Liver (tissue), 9 donors: ENCODE measurements around the gene RXFP2. TPM values are rescaled to one million over a fixed set of nuclear protein-coding genes. Genes with fewer than 3 reads are reported as not detected.

Source experiments
- DNase-seq: peaks from one replicate; pipeline ENCODE4 v3.0.0-alpha.2; 2017; ENCODE audit warnings: low spot score
- H3K27ac ChIP-seq, 2 donors: one replicate each; pipeline ENCODE4 v1.7.0; 2013; ENCODE audit warnings: inconsistent platforms in 2 of 2, low read length in 2 of 2, control low read depth in 1 of 2, low read depth in 1 of 2, mild to moderate bottlenecking in 1 of 2
- H3K27me3 ChIP-seq, 4 donors: one replicate each; pipeline versions ENCODE4 v1.6.1 to v1.7.0; 2013; ENCODE audit warnings: low read length in 3 of 4, inconsistent platforms in 1 of 4, mild to moderate bottlenecking in 1 of 4, moderate library complexity in 1 of 4; ENCODE audit not compliant: control insufficient read depth in 4 of 4, insufficient read depth in 4 of 4
- H3K36me3 ChIP-seq, 4 donors: one replicate each; pipeline versions ENCODE4 v1.6.1 to v1.7.0; 2013; ENCODE audit warnings: low read length in 3 of 4, mild to moderate bottlenecking in 3 of 4, low read depth in 1 of 4, moderate library complexity in 1 of 4; ENCODE audit not compliant: control insufficient read depth in 4 of 4, insufficient read depth in 3 of 4
- H3K4me1 ChIP-seq, 4 donors: one replicate each; pipeline versions ENCODE4 v1.6.1 to v1.7.0; 2013; ENCODE audit warnings: low read length in 3 of 4, mild to moderate bottlenecking in 3 of 4, moderate library complexity in 1 of 4; ENCODE audit not compliant: control insufficient read depth in 4 of 4, insufficient read depth in 4 of 4
- H3K4me3 ChIP-seq, 3 donors: one replicate each; pipeline versions ENCODE4 v1.6.1 to v1.7.0; 2013; ENCODE audit warnings: low read length in 3 of 3, control low read depth in 1 of 3, low read depth in 1 of 3, mild to moderate bottlenecking in 1 of 3
- H3K9ac ChIP-seq, 2 donors: one replicate each; pipeline ENCODE4 v1.7.0; 2013; ENCODE audit warnings: low read length in 2 of 2, mild to moderate bottlenecking in 2 of 2, moderate library complexity in 2 of 2, control low read depth in 1 of 2, low read depth in 1 of 2
- H3K9me3 ChIP-seq, 4 donors: one replicate each; pipeline versions ENCODE4 v1.6.1 to v1.7.0; 2013; ENCODE audit warnings: low read length in 3 of 4; ENCODE audit not compliant: control insufficient read depth in 4 of 4
- EGR1 ChIP-seq, 2 donors: IDR thresholded peaks; 2 replicates each; pipeline ENCODE4 v1.6.1; 2016 to 2018; ENCODE audit warnings: antibody characterized with exemption in 2 of 2, low read depth in 2 of 2
- FOXA1 ChIP-seq: IDR thresholded peaks from 2 replicates; pipeline ENCODE4 v1.6.1; 2016; ENCODE audit warnings: antibody characterized with exemption
- FOXA2 ChIP-seq: IDR thresholded peaks from 2 replicates; pipeline ENCODE4 v1.6.1; 2016; ENCODE audit warnings: antibody characterized with exemption
- GABPA ChIP-seq, 2 donors: IDR thresholded peaks in 1 of 2; conservative IDR thresholded peaks in 1 of 2; 2 replicates each; pipeline ENCODE4 v1.6.1; 2016; ENCODE audit warnings: antibody characterized with exemption in 2 of 2, mild to moderate bottlenecking in 1 of 2, moderate library complexity in 1 of 2
- HNF4A ChIP-seq, 2 donors: conservative IDR thresholded peaks; 2 replicates each; pipeline ENCODE4 v1.6.1; 2016; ENCODE audit warnings: antibody characterized with exemption in 2 of 2, mild to moderate bottlenecking in 2 of 2
- HNF4G ChIP-seq: IDR thresholded peaks from 2 replicates; pipeline ENCODE4 v1.6.1; 2016; ENCODE audit warnings: antibody characterized with exemption
- JUND ChIP-seq, 2 donors: IDR thresholded peaks; 2 replicates each; pipeline ENCODE4 v1.6.1; 2016; ENCODE audit warnings: antibody characterized with exemption in 2 of 2
- NR2F2 ChIP-seq: IDR thresholded peaks from 2 replicates; pipeline ENCODE4 v1.6.1; 2016; ENCODE audit warnings: antibody characterized with exemption
- RAD21 ChIP-seq, 2 donors: IDR thresholded peaks; 2 replicates each; pipeline ENCODE4 v1.6.1; 2016; ENCODE audit warnings: antibody characterized with exemption in 2 of 2, mild to moderate bottlenecking in 2 of 2
- RXRA ChIP-seq, 2 donors: IDR thresholded peaks; 2 replicates each; pipeline ENCODE4 v1.6.1; 2017 to 2018; ENCODE audit warnings: antibody characterized with exemption in 2 of 2, mild to moderate bottlenecking in 1 of 2
- SP1 ChIP-seq: IDR thresholded peaks from 2 replicates; pipeline ENCODE4 v1.6.1; 2018; ENCODE audit warnings: antibody characterized with exemption, mild to moderate bottlenecking
- TAF1 ChIP-seq: conservative IDR thresholded peaks from 2 replicates; pipeline ENCODE4 v1.6.1; 2016; ENCODE audit warnings: antibody characterized with exemption, mild to moderate bottlenecking
- YY1 ChIP-seq: IDR thresholded peaks from 2 replicates; pipeline ENCODE4 v1.6.1; 2016; ENCODE audit warnings: antibody characterized with exemption, mild to moderate bottlenecking
- WGBS: extraction: QIAGEN DNeasy Blood & Tissue Kit; methylation state at CpG from one replicate; pipeline ENCODE4 v1.1.7; 2013; 5-methylcytosine and 5-hydroxymethylcytosine counted together
- polyA plus RNA-seq, 2 donors: library from polyadenylated mRNA; stranded (reverse) in 1 of 2; unstranded in 1 of 2; fragments of 200-250 nt in 1 of 2; fragments of >200 nt in 1 of 2; fragmentation: Nextera tagmentation in 1 of 2; extraction: Ambion mirVana in 1 of 2; gene quantifications; one replicate each; pipeline versions ENCODE4 v1.2.1 to v1.2.3, GENCODE V29; 2013 to 2015
- total RNA-seq, 2 donors: library from RNA; depleted of rRNA; stranded (reverse); fragments of >200 nt; gene quantifications; one replicate each; pipeline ENCODE4 v1.2.3, GENCODE V29; 2014
- TF ChIP-seq, protein P1 (sequence below): IDR thresholded peaks from 2 replicates; pipeline ENCODE4 v1.6.1; 2016; ENCODE audit warnings: antibody characterized with exemption
- TF ChIP-seq, protein P2 (sequence below): IDR thresholded peaks from 2 replicates; pipeline ENCODE4 v1.6.1; 2016; ENCODE audit warnings: antibody characterized with exemption
- TF ChIP-seq, protein P3 (sequence below): fragments of 150-350 bp; IDR thresholded peaks from 2 replicates; pipeline ENCODE4 v1.5.1; 2017; ENCODE audit warnings: improper control_type of control experiment, low read depth, low read length; ENCODE audit not compliant: missing input control
- TF ChIP-seq, protein P4 (sequence below): IDR thresholded peaks from 2 replicates; pipeline ENCODE4 v1.6.1; 2016; ENCODE audit warnings: antibody characterized with exemption, mild to moderate bottlenecking
- donor health status: healthy.
- donor health status: healthy.
- donor health status: healthy.
- donor health status: healthy.
- donor health status: healthy.

Gene RXFP2
- total and polyA plus RNA-seq, 4 donors: not detected

DNA sequence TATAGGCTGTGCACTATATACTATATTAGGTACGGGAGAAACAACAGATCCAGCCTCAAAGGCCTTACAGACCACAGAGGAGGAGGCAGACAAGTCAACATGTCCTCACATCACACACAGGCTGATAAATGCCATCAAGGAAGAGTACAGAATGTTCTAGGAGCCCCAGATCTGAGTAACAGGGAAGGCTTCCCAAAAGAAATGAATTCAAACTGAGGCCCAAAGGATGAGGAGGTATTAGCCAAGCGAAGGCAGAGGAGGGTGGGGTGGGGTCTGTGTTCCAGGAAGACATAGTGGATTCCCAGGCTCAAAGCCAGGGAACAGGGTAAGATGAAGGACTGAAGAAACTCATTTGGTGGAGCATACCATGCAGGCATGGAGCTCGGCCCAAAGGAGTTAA lies 55.1 kb downstream of the RXFP2 start:
- Histone ChIP-seq H3K4me3 (no peak overlapping the region), H3K36me3 (no peaks in the 10 kb centered on the region), H3K27ac (no peak overlapping the region), H3K9ac (no peak overlapping the region), H3K4me1 (no peaks in the 10 kb centered on the region), H3K9me3 (no peaks in the 10 kb centered on the region), H3K27me3 (no peaks in the 10 kb centered on the region)
- 95% methylated on average over 3 of the region's 3 CpGs for WGBS
- no peak for TF ChIP-seq TAF1
- TF ChIP-seq GABPA (IDR thresholded peaks at IDR 0.05 in 1 of 2, conservative IDR thresholded peaks at IDR 0.05 in 1 of 2): no peak
- TF ChIP-seq YY1: no peak
- TF ChIP-seq, protein P1, sequence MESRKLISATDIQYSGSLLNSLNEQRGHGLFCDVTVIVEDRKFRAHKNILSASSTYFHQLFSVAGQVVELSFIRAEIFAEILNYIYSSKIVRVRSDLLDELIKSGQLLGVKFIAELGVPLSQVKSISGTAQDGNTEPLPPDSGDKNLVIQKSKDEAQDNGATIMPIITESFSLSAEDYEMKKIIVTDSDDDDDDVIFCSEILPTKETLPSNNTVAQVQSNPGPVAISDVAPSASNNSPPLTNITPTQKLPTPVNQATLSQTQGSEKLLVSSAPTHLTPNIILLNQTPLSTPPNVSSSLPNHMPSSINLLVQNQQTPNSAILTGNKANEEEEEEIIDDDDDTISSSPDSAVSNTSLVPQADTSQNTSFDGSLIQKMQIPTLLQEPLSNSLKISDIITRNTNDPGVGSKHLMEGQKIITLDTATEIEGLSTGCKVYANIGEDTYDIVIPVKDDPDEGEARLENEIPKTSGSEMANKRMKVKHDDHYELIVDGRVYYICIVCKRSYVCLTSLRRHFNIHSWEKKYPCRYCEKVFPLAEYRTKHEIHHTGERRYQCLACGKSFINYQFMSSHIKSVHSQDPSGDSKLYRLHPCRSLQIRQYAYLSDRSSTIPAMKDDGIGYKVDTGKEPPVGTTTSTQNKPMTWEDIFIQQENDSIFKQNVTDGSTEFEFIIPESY: no peak
- TF ChIP-seq, protein P2, sequence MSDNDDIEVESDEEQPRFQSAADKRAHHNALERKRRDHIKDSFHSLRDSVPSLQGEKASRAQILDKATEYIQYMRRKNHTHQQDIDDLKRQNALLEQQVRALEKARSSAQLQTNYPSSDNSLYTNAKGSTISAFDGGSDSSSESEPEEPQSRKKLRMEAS: no peak
- DNase-seq: no peak

DNA sequence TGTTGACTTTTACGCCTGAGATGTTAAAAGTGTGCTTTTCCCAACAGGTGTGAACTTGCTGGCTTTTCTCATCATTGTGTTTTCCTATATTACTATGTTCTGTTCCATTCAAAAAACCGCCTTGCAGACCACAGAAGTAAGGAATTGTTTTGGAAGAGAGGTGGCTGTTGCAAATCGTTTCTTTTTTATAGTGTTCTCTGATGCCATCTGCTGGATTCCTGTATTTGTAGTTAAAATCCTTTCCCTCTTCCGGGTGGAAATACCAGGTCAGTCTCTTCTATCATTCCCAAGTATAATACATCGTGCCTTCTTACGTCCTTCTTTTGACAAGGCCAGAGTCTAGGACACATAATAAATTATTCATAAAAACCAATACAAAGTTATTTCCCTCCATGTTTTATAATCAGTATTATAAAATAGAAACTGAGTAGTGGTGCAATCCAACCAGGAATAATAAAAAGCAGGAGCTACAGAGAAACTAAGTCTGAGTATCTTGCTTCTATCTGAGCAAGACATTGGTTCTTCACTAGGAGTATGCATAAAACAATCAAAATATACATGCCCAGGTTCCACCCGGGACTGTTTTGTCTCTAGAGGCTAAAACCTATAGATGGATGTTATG lies 57.9 kb downstream of the RXFP2 start:
- H3K27me3 ChIP-seq: peaks cover 0 to 3% (median 0%) of the 10 kb centered on the region in 4 donors
- TF ChIP-seq, protein P3, sequence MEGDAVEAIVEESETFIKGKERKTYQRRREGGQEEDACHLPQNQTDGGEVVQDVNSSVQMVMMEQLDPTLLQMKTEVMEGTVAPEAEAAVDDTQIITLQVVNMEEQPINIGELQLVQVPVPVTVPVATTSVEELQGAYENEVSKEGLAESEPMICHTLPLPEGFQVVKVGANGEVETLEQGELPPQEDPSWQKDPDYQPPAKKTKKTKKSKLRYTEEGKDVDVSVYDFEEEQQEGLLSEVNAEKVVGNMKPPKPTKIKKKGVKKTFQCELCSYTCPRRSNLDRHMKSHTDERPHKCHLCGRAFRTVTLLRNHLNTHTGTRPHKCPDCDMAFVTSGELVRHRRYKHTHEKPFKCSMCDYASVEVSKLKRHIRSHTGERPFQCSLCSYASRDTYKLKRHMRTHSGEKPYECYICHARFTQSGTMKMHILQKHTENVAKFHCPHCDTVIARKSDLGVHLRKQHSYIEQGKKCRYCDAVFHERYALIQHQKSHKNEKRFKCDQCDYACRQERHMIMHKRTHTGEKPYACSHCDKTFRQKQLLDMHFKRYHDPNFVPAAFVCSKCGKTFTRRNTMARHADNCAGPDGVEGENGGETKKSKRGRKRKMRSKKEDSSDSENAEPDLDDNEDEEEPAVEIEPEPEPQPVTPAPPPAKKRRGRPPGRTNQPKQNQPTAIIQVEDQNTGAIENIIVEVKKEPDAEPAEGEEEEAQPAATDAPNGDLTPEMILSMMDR: peak; percentile 30
- peak; percentile 68 to 70 for TF ChIP-seq RAD21 (IDR thresholded peaks at IDR 0.05)
- TF ChIP-seq, protein P2: no peak
- no peaks in the 10 kb centered on the region for H3K36me3 ChIP-seq
- H3K4me1 ChIP-seq: no peaks in the 10 kb centered on the region
- H3K9ac ChIP-seq: no peak overlapping the region
- DNase-seq: no peak
- no peaks in the 10 kb centered on the region for H3K9me3 ChIP-seq
- no peak overlapping the region for H3K4me3 ChIP-seq
- 31% methylated on average over 7 of the region's 7 CpGs for WGBS
- H3K27ac ChIP-seq: no peak overlapping the region

DNA sequence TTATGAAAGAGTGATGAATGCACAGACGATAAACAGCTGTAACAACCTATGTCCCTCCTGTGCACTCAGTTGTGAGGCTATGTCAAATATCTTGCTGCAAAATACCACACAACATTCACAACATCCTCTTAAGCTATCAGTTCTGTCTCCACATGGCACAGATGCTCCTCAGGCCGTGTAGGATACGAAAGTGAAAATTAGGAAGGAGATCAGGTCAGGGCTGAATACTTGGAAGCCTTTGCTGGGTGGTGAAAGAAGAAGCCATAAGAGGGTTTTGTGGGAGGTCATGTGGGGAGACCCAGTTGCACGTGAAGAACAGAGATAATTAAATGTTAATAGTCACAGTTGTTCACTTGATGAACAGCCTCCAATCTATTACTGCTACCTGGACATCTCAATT lies 58.9 kb downstream of the RXFP2 start:
- Histone ChIP-seq H3K9ac (no peak overlapping the region), H3K9me3 (no peaks in the 10 kb centered on the region), H3K27ac (no peak overlapping the region), H3K4me1 (no peaks in the 10 kb centered on the region), H3K4me3 (no peak overlapping the region), H3K27me3 (peaks cover 0 to 3% (median 0%) of the 10 kb centered on the region in 4 donors), H3K36me3 (no peaks in the 10 kb centered on the region)
- no peak for TF ChIP-seq EGR1 (IDR thresholded peaks at IDR 0.05; ENCODE audit: low read depth in 2 of 2)
- no peak for TF ChIP-seq HNF4A (conservative IDR thresholded peaks at IDR 0.05)
- no peak for TF ChIP-seq RXRA (IDR thresholded peaks at IDR 0.05)
- TF ChIP-seq, protein P4, sequence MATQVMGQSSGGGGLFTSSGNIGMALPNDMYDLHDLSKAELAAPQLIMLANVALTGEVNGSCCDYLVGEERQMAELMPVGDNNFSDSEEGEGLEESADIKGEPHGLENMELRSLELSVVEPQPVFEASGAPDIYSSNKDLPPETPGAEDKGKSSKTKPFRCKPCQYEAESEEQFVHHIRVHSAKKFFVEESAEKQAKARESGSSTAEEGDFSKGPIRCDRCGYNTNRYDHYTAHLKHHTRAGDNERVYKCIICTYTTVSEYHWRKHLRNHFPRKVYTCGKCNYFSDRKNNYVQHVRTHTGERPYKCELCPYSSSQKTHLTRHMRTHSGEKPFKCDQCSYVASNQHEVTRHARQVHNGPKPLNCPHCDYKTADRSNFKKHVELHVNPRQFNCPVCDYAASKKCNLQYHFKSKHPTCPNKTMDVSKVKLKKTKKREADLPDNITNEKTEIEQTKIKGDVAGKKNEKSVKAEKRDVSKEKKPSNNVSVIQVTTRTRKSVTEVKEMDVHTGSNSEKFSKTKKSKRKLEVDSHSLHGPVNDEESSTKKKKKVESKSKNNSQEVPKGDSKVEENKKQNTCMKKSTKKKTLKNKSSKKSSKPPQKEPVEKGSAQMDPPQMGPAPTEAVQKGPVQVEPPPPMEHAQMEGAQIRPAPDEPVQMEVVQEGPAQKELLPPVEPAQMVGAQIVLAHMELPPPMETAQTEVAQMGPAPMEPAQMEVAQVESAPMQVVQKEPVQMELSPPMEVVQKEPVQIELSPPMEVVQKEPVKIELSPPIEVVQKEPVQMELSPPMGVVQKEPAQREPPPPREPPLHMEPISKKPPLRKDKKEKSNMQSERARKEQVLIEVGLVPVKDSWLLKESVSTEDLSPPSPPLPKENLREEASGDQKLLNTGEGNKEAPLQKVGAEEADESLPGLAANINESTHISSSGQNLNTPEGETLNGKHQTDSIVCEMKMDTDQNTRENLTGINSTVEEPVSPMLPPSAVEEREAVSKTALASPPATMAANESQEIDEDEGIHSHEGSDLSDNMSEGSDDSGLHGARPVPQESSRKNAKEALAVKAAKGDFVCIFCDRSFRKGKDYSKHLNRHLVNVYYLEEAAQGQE: no peak
- TF ChIP-seq YY1: no peak
- no peak for TF ChIP-seq HNF4G
- TF ChIP-seq FOXA1: no peak
- TF ChIP-seq, protein P3: no peak
- no peak for TF ChIP-seq RAD21 (IDR thresholded peaks at IDR 0.05)
- TF ChIP-seq, protein P2: no peak
- no peak for TF ChIP-seq SP1
- TF ChIP-seq JUND (IDR thresholded peaks at IDR 0.05): no peak
- TF ChIP-seq GABPA (IDR thresholded peaks at IDR 0.05 in 1 of 2, conservative IDR thresholded peaks at IDR 0.05 in 1 of 2): no peak
- TF ChIP-seq FOXA2: no peak
- TF ChIP-seq NR2F2: no peak
- WGBS: 71% methylated on average over 4 of the region's 4 CpGs
- DNase-seq: no peak
